Measurements from ENCODE around the gene EPS8L2.

Gene EPS8L2

GRCh38 chr11:721247-721740, 15.3 kb downstream of the EPS8L2 start:
- no peak for TF ChIP-seq CTCF (IDR thresholded peaks at IDR 0.05; ENCODE audit: control insufficient read depth, insufficient read depth, low read depth, low read length, missing control alignments)
- DNase-seq (ENCODE audit: low read depth): no peak

GRCh38 chr11:721741-722345, 15.8 kb downstream of the EPS8L2 start:
- no peak overlapping the region for H3K4me3 ChIP-seq (ENCODE audit: control insufficient read depth, low read depth, low read length)
- no peak for TF ChIP-seq CTCF (IDR thresholded peaks at IDR 0.05; ENCODE audit: control insufficient read depth, insufficient read depth, low read depth, low read length, missing control alignments)
- no peak for DNase-seq (ENCODE audit: low read depth)

More at GRCh38 chr11:721247-721740, 15.3 kb downstream of the EPS8L2 start:
- no peak overlapping the region for H3K4me3 ChIP-seq (ENCODE audit: control insufficient read depth, low read depth, low read length)

GRCh38 chr11:722346-722811, 16.3 kb downstream of the EPS8L2 start:
- no peak overlapping the region for H3K4me3 ChIP-seq (ENCODE audit: control insufficient read depth, low read depth, low read length)
- no peak for TF ChIP-seq CTCF (IDR thresholded peaks at IDR 0.05; ENCODE audit: control insufficient read depth, insufficient read depth, low read depth, low read length, missing control alignments)
- no peak for DNase-seq (ENCODE audit: low read depth)

GRCh38 chr11:723120-723883, 17.3 kb downstream of the EPS8L2 start:
- DNase-seq (ENCODE audit: low read depth): no peak
- TF ChIP-seq CTCF (IDR thresholded peaks at IDR 0.05; ENCODE audit: control insufficient read depth, insufficient read depth, low read depth, low read length, missing control alignments): peak; percentile 52
- H3K4me3 ChIP-seq (ENCODE audit: control insufficient read depth, low read depth, low read length): no peak overlapping the region

GRCh38 chr11:724049-724777, 18.2 kb downstream of the EPS8L2 start:
- no peak for DNase-seq (ENCODE audit: low read depth)
- H3K4me3 ChIP-seq (ENCODE audit: control insufficient read depth, low read depth, low read length): no peak overlapping the region
- no peak for TF ChIP-seq CTCF (IDR thresholded peaks at IDR 0.05; ENCODE audit: control insufficient read depth, insufficient read depth, low read depth, low read length, missing control alignments)

GRCh38 chr11:724778-725386, 18.9 kb downstream of the EPS8L2 start:
- no peak for DNase-seq (ENCODE audit: low read depth)
- H3K4me3 ChIP-seq (ENCODE audit: control insufficient read depth, low read depth, low read length): no peak overlapping the region
- no peak for TF ChIP-seq CTCF (IDR thresholded peaks at IDR 0.05; ENCODE audit: control insufficient read depth, insufficient read depth, low read depth, low read length, missing control alignments)
